ENCODE measurements around the gene RGPD3.
"Not testable (repeated sequence)": the region's sequence is repeated elsewhere in the genome, so short reads cannot be mapped to it uniquely, and the experiment has no call there.

Gene RGPD3

GRCh38 chr2:106479563-106479962, 11.3 kb upstream of the RGPD3 start:
- DNase-seq, result not testable (repeated sequence)

- not testable (repeated sequence) for DNase-seq
These were observed 9.4 kb upstream of the RGPD3 start for GRCh38 chr2:106477647-106478046.

GRCh38 chr2:106470658-106471057, 2.4 kb upstream of the RGPD3 start:
- not testable (repeated sequence) for DNase-seq

DNA sequence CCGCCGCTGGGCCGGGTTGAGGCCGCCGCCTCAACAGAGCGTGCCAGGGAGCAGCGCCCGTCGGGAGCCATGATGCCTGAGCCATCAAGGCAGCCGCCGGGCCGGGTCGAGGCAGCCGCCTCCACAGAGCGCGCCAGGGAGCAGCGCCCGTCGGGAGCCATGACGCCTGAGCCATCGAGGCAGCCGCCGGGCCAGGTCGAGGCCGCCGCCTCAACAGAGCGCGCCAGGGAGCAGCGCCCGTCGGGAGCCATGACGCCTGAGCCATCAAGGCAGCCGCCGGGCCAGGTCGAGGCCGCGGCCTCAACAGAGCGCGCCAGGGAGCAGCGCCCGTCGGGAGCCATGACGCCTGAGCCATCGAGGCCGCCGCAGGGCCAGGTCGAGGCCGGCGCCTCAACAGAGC, 697 bp downstream of the RGPD3 start:
- DNase-seq, result not testable (repeated sequence)

DNA sequence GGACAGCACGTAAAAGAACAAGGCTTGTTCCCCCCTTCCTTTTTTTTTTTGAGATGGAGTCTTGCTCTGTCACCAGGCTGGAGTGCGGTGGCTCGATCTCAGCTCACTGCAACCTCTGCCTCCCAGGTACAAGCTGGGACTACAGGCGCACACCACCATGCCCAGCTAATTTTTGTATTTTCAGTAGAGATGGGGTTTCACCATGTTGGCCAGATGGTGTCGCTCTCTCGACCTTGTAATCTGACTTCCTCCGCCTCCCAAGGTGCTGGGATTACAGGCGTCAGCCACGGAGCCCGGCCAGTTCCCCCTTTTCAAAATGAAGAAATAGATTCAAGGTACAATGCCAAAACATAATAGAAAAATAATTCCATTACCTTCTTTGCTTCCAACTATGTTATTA, 6.3 kb downstream of the RGPD3 start:
- DNase-seq, result not testable (repeated sequence)

GRCh38 chr2:106390680-106391079, 77.5 kb downstream of the RGPD3 start:
- not testable (repeated sequence) for DNase-seq

GRCh38 chr2:106388814-106389410, 79.3 kb downstream of the RGPD3 start:
- not testable (repeated sequence) for DNase-seq

- DNase-seq, result not testable (repeated sequence)
These were observed 83.7 kb downstream of the RGPD3 start for GRCh38 chr2:106384548-106384947.

GRCh38 chr2:106381867-106382266, 86.3 kb downstream of the RGPD3 start:
- DNase-seq, result not testable (repeated sequence)

DNA sequence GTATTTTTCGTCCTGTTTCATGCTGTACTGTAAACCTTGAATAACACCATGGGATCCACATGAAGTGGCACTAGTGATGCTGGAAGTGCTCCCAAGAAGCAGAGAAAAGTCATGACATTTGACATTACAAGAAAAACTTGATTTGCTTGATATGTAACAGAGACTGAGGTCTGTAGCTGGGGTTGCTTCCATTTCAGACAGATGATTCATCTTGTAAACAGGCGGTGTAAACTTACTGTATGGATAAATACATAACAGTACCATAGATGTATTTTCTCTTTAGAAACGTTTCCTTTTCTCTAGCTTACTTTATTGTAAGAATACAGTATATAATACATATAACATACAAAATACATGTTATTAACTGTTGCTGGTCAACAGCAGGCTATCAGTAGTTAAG, 88.6 kb downstream of the RGPD3 start:
- DNase-seq, result not testable (repeated sequence)

DNA sequence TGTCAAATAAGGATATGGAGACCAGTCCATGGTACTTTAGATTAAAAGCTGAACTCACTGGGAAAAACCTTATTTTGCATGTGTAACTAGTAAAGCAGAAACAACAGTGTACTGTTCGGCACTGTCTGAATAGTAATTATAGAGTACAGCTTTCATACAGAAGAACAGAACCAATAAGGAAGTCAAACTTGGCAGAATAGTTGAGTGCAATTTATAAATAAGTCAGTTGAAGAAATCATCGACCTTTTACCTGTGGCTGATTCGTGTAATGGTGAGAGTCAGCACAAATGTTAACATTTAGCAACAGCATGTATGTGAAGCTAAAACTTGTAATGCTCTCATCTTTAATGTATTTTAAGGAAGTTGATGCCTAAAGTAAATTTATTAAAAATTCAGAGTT, 99.0 kb downstream of the RGPD3 start:
- DNase-seq, result not testable (repeated sequence)

GRCh38 chr2:106366204-106366885, 101.9 kb downstream of the RGPD3 start:
- no peak for DNase-seq

GRCh38 chr2:106363791-106364190, 104.4 kb downstream of the RGPD3 start:
- no peak for DNase-seq

DNA sequence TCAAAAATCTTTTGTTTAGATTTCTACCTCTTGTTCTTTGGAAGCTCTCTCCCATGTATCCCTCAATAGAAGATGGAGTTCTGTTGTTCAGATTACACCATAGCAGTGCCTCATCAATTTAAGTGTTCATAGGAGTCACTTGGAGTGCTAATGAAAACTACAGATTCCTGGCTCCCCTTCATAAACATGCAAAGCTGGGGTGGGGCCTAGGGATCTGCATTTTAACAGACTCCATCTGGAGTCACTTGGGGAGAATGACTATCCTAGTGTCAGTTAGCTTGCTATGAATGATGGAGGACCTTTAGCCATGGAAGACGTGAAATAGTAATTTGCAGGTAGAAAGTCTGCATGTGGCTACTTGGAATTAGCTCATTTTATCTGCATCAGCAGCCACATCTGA, 105.4 kb downstream of the RGPD3 start:
- DNase-seq, result no peak

DNA sequence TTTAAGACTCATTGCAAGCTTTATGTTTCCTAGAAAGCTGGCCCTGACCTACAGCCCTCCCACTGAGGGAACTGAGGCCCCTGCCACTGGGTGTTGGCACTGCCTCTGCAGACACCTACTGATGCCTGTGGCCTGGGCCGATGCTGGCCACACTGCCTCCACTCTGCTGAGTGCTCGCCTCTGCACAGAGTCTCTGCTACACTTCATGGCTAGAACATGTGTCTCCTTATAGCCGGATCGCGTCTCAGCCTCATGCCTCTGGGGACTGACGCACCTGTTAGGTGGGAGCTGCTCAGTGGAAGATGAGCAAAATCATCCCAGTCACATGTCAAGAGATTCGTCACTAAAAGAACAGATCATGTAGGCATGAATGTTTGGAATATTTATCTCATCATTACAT, 108.7 kb downstream of the RGPD3 start:
- DNase-seq, result no peak

GRCh38 chr2:106358521-106358920, 109.7 kb downstream of the RGPD3 start:
- no peak for DNase-seq

GRCh38 chr2:106358081-106358480, 110.1 kb downstream of the RGPD3 start:
- DNase-seq, result no peak

GRCh38 chr2:106356291-106356690, 111.9 kb downstream of the RGPD3 start:
- no peak for DNase-seq

GRCh38 chr2:106353676-106354075, 114.5 kb downstream of the RGPD3 start:
- DNase-seq, result no peak

DNA sequence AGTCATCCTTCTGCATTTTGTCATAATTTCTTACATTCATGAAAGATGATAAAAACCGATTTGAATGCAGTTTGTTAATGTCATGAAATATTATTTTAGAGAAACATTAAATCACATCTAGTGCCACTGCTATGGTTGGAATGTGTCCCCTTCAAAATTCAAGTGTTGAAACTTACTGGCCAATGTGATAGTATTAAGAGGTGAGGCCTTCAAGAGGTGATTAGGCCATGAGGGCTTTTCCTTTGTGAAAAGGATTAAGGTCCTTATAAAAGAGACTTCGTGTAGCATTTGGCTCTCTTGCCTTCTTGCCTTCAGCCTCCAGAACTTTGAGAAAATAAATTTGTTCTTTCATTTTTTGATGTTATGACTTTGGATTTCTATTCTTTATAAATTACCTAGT, 117.2 kb downstream of the RGPD3 start:
- DNase-seq, result no peak

GRCh38 chr2:106344302-106344701, 123.9 kb downstream of the RGPD3 start:
- no peak for DNase-seq

- no peak for DNase-seq
These were observed 124.9 kb downstream of the RGPD3 start for GRCh38 chr2:106343274-106343673.

- DNase-seq, result no peak
These were observed 125.4 kb downstream of the RGPD3 start for GRCh38 chr2:106342831-106343251.

- no peak for DNase-seq
These were observed 126.5 kb downstream of the RGPD3 start for GRCh38 chr2:106341666-106342065.

All from NCI-H2107 (cell line).